ENCODE measurements around the gene CFAP74. TPM values are rescaled to one million over a fixed set of nuclear protein-coding genes. Genes with fewer than 3 reads are reported as not detected.

The CFAP74 gene
- total and polyA plus RNA-seq, 2 of the 13 experiments (the other 11 are each of a cell fraction or from before 2014, with no cell fraction given) = 0.27 to 0.62 TPM

DNA sequence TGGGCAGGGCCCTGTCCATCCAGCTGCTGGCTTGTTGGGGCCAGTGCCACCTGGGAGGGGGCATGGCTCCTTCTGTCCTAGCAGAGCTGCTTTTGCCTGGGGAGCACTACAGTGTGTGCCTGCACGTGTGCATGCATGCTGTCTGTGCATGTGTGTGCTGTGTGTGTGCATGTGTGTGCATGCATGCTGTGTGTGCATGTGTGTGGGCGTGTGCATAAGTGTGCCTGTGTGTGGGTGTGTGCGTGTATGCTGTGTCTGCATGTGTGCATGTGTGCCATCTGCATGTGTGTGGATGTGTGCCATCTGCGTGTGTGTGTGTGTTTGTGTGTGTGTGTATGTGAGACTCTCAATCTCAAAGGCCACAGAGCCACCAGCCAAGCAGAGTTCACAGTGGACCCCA, 38.3 kb upstream of the CFAP74 start (continued):
- TF ChIP-seq HNRNPLL (IDR thresholded peaks at IDR 0.05; ENCODE audit: low read depth, low read length, poor library complexity, severe bottlenecking) (peak; percentile 55), ZKSCAN1 (IDR thresholded peaks at IDR 0.05; ENCODE audit: low read length) (no peak), REPIN1 (CRISPR knock-in tag; IDR thresholded peaks at IDR 0.05; ENCODE audit: borderline replicate concordance, low read depth) (no peak), XBP1 (CRISPR knock-in tag; IDR thresholded peaks at IDR 0.05) (no peak), ZNF547 (CRISPR knock-in tag; IDR thresholded peaks at IDR 0.05) (no peak)
- TF ChIP-seq, protein P1, sequence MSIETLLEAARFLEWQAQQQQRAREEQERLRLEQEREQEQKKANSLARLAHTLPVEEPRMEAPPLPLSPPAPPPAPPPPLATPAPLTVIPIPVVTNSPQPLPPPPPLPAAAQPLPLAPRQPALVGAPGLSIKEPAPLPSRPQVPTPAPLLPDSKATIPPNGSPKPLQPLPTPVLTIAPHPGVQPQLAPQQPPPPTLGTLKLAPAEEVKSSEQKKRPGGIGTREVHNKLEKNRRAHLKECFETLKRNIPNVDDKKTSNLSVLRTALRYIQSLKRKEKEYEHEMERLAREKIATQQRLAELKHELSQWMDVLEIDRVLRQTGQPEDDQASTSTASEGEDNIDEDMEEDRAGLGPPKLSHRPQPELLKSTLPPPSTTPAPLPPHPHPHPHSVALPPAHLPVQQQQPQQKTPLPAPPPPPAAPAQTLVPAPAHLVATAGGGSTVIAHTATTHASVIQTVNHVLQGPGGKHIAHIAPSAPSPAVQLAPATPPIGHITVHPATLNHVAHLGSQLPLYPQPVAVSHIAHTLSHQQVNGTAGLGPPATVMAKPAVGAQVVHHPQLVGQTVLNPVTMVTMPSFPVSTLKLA (IDR thresholded peaks at IDR 0.05) = peak; percentile 85

DNA sequence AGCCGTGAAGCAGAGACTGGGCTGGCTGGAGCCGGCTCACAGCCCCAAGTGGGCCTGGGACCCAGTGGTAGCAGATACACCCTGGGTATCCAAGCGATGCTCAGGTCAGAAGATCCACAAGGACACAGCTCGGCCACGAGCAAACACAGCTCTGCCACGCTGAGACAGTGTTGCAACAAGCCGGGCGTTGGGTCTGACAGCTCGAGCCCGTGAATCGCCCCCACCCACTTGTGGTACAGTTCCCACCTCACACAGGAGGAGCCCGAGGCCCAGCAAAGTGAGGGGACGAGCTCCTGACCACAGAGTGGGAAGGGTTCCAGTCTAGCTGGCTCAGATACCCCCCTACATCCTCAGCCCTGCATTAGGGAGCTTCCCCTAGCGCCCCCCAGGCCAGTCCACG, 37.7 kb upstream of the CFAP74 start:
- ChIA-PET CTCF (ENCODE audit: low intra/inter-chr PET ratio, low total read pairs) (no interaction called here), POLR2A (no interaction called here)
- TF ChIP-seq ZBTB3 (CRISPR knock-in tag; IDR thresholded peaks at IDR 0.05; ENCODE audit: borderline replicate concordance, low read depth) (no peak), PHF8 (CRISPR knock-in tag; IDR thresholded peaks at IDR 0.05) (no peak), ZNF10 (CRISPR knock-in tag; IDR thresholded peaks at IDR 0.05; ENCODE audit: borderline replicate concordance, low read depth) (no peak), ZMYM2 (CRISPR knock-in tag; IDR thresholded peaks at IDR 0.05) (no peak), ZNF326 (CRISPR knock-in tag; IDR thresholded peaks at IDR 0.05; ENCODE audit: borderline replicate concordance) (no peak), SRSF1 (optimal IDR thresholded peaks at IDR 0.05; ENCODE audit: low read depth, low read length) (no peak), JUND (CRISPR knock-in tag; IDR thresholded peaks at IDR 0.05) (no peak)
- TF ChIP-seq, protein P2, sequence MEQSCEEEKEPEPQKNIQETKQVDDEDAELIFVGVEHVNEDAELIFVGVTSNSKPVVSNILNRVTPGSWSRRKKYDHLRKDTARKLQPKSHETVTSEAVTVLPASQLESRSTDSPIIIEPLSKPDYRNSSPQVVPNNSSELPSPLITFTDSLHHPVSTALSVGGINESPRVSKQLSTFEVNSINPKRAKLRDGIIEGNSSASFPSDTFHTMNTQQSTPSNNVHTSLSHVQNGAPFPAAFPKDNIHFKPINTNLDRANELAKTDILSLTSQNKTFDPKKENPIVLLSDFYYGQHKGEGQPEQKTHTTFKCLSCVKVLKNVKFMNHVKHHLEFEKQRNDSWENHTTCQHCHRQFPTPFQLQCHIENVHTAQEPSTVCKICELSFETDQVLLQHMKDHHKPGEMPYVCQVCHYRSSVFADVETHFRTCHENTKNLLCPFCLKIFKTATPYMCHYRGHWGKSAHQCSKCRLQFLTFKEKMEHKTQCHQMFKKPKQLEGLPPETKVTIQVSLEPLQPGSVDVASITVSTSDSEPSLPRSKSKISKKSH (CRISPR knock-in tag; IDR thresholded peaks at IDR 0.05; ENCODE audit: borderline replicate concordance) = no peak
- TF ChIP-seq, protein P3, sequence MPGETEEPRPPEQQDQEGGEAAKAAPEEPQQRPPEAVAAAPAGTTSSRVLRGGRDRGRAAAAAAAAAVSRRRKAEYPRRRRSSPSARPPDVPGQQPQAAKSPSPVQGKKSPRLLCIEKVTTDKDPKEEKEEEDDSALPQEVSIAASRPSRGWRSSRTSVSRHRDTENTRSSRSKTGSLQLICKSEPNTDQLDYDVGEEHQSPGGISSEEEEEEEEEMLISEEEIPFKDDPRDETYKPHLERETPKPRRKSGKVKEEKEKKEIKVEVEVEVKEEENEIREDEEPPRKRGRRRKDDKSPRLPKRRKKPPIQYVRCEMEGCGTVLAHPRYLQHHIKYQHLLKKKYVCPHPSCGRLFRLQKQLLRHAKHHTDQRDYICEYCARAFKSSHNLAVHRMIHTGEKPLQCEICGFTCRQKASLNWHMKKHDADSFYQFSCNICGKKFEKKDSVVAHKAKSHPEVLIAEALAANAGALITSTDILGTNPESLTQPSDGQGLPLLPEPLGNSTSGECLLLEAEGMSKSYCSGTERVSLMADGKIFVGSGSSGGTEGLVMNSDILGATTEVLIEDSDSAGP (CRISPR knock-in tag; IDR thresholded peaks at IDR 0.05; ENCODE audit: borderline replicate concordance) = no peak
- TF ChIP-seq, protein P4, sequence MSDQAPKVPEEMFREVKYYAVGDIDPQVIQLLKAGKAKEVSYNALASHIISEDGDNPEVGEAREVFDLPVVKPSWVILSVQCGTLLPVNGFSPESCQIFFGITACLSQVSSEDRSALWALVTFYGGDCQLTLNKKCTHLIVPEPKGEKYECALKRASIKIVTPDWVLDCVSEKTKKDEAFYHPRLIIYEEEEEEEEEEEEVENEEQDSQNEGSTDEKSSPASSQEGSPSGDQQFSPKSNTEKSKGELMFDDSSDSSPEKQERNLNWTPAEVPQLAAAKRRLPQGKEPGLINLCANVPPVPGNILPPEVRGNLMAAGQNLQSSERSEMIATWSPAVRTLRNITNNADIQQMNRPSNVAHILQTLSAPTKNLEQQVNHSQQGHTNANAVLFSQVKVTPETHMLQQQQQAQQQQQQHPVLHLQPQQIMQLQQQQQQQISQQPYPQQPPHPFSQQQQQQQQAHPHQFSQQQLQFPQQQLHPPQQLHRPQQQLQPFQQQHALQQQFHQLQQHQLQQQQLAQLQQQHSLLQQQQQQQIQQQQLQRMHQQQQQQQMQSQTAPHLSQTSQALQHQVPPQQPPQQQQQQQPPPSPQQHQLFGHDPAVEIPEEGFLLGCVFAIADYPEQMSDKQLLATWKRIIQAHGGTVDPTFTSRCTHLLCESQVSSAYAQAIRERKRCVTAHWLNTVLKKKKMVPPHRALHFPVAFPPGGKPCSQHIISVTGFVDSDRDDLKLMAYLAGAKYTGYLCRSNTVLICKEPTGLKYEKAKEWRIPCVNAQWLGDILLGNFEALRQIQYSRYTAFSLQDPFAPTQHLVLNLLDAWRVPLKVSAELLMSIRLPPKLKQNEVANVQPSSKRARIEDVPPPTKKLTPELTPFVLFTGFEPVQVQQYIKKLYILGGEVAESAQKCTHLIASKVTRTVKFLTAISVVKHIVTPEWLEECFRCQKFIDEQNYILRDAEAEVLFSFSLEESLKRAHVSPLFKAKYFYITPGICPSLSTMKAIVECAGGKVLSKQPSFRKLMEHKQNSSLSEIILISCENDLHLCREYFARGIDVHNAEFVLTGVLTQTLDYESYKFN (CRISPR knock-in tag; conservative IDR thresholded peaks at IDR 0.05) = no peak

More for the DNA sequence above, 37.7 kb upstream of the CFAP74 start:
- in situ Hi-C loops (cut with HindIII; ENCODE audit: extremely low pct_ligation_motif_present, low pct_unique_long_range_greater_than_20kb) (no loop called here), intact Hi-C loops (cut with micrococcal nuclease; ENCODE audit: unreplicated experiment) (no loop called here)
- Histone ChIP-seq H4K20me1 (ENCODE audit: insufficient read depth, low read length) (no peaks in the 10 kb centered on the region), H3K4me2 (ENCODE audit: low read depth, low read length) (no peak overlapping the region), H3K27me3 (ENCODE audit: control insufficient read depth in 1 of 2, insufficient read depth in 2 of 2, low read length in 2 of 2) (peaks cover 11 to 59% of the 10 kb centered on the region in 2 experiments), H3K36me3 (replicated peaks in 1 of 2; ENCODE audit: control insufficient read depth in 1 of 2, insufficient read depth in 2 of 2, low read length in 2 of 2) (no peaks in the 10 kb centered on the region), H3K9me3 (ENCODE audit: low read length) (no peaks in the 10 kb centered on the region), H3K9ac (ENCODE audit: insufficient read depth, low read depth, low read length) (no peak overlapping the region), H2AFZ (ENCODE audit: low read length) (no peak overlapping the region), H3K79me2 (ENCODE audit: insufficient read depth, low read length) (no peaks in the 10 kb centered on the region), H3K27ac (ENCODE audit: extremely low read length, insufficient read depth, low read length) (no peak overlapping the region), H3K4me1 (ENCODE audit: insufficient read depth, low read length) (peaks cover 39% of the 10 kb centered on the region), H3K4me3 (replicated peaks in 1 of 3; ENCODE audit: insufficient read depth in 1 of 3, low read depth in 2 of 3, low read length in 3 of 3) (no peak overlapping the region)
- WGBS (ENCODE audit: low lambda C conversion rate) = no CpG with 5 or more reads among the region's 15 CpGs
- no peak for FAIRE-seq
- no peak for DNase-seq (ENCODE audit: low spot score)
- BruUV-seq (replicated peaks) = no TSS peak
- no peak for ATAC-seq

All from HepG2 (cell line).